Activated CD4-positive, alpha-beta T cell treated with anti-CD3 and anti-CD28 coated beads, Interleukin-2, amount 10 ng/mL, durations not matched to agents 7 days and 5 days (primary cell): ENCODE results near the gene SH3BP4. TPM values are rescaled to one million over a fixed set of nuclear protein-coding genes. Genes with fewer than 3 reads are reported as not detected.

ENCODE experiments used
- CTCF ChIA-PET: fragments of 350-600 bp; sonication (Branson Sonifier 250); formaldehyde crosslinking; loops from one replicate; lab custom pipeline; 2021; ENCODE audit warnings: antibody characterized with exemption; lab: Charles Lee
- POLR2A ChIA-PET: fragments of 350-600 bp; sonication (Branson Sonifier 250); formaldehyde crosslinking; loops from one replicate; lab custom pipeline; 2021; ENCODE audit warnings: antibody characterized with exemption; lab: Charles Lee
- DNase-seq: peaks from one replicate; pipeline ENCODE4 v3.0.0-alpha.2; 2020
- H3K27ac Mint-ChIP-seq: one replicate; pipeline ENCODE4 v1.8.0; 2021; ENCODE audit warnings: mild to moderate bottlenecking, moderate library complexity, mixed read lengths
- H3K27me3 Mint-ChIP-seq: one replicate; pipeline ENCODE4 v1.8.0; 2021; ENCODE audit warnings: mixed read lengths
- H3K36me3 Mint-ChIP-seq: one replicate; pipeline ENCODE4 v1.8.0; 2021; ENCODE audit warnings: low read depth, mixed read lengths
- H3K4me1 Mint-ChIP-seq: one replicate; pipeline ENCODE4 v1.8.0; 2021; ENCODE audit warnings: mixed read lengths
- H3K4me3 Mint-ChIP-seq: one replicate; pipeline ENCODE4 v1.8.0; 2021; ENCODE audit warnings: mild to moderate bottlenecking, moderate library complexity, mixed read lengths
- H3K9me3 Mint-ChIP-seq: one replicate; pipeline ENCODE4 v1.8.0; 2021; ENCODE audit warnings: mixed read lengths
- total RNA-seq, 2 experiments: library from RNA; stranded (reverse); gene quantifications; one replicate each; pipeline ENCODE4 v1.2.3, GENCODE V29; 2021

SH3BP4 gene
- total RNA-seq, 2 experiments from 2014 or later: not detected

DNA sequence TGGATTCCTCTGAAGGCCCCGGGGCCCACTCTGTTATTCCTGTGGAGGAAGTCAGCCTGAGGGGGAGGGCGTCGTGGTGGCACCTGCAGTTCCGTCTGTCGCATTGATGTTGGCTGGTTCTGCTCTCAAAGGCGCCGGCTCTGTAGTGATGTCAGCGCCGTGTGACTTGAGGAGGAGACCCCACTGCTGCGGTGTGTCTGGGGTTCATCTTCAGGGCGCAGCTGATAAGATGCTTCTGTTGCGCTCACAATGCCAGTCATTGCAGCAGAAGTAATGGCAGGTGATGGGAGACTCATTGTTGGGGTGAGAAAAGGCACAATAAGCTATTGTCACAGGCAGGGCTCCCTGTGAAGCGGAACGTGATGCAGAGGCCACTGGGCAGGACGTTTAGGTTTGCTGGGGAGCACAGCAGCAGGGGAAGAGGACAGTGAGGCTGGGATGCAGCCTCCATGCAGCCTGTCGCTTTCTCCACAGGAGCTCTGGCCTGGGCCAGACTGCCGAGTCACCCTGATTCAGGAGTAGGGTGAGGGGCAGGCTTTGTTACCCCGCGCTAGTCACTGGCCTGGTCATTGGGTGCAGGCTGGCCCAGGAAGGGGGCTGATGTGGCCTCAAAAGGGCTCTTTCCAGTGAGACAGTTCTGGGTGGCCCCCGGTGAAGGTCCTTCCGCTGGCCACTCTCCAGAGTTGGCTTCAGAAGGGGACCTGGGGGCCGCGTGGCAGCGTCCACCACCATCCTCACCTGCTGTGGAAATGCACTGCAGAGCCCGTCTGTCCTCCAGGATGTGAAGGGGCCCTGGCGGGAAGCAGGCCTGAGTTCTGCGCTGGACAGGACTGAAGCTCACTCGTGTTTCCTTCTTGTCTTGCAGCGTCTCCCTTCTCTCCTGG, 42.9 kb downstream of the SH3BP4 start:
- no peak for DNase-seq
- POLR2A ChIA-PET: no interaction called here
- H3K27ac Mint-ChIP-seq: no peak overlapping the region
- no peaks in the 10 kb centered on the region for H3K36me3 Mint-ChIP-seq
- H3K4me1 Mint-ChIP-seq: no peaks in the 10 kb centered on the region
- H3K4me3 Mint-ChIP-seq: no peak overlapping the region
- H3K9me3 Mint-ChIP-seq: no peaks in the 10 kb centered on the region
- H3K27me3 Mint-ChIP-seq: peaks cover 14% of the 10 kb centered on the region
- CTCF ChIA-PET: no interaction called here

DNA sequence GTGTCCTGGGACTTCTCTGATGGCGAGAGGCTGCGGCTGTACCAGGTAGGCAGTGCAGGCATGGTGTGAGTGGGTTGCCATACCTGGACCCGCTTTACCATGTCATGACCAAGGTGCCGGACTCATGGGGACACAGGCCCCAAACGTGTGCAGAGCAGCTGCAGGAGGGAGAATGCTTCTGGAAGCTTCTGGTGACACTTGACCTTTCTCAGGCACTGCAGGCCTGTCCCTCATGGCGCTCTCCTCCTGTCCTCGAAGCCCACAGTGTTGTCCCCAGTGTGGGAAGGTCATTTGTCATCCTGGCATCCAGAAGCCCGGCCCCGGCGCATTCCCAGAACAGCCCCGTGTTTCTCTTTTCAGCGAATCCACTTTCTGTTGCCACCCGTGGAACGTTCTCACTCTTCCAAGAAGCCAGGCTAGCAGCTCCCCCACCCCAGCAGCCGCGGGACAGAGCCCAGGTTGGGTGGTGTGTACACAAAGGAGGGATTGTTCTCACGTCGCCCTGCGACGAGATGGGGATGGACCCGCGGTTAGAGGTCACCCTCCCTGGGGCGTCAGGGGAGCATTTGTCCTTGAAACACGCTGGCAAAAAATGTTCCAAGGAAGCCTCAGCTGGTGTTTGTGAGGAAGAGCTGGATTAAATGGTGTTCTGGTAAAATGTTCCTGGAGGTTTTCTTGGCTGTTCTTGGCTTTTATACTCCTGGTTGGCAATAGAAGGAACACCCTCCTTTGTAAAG, 43.7 kb downstream of the SH3BP4 start:
- Mint-ChIP-seq H3K36me3 (no peaks in the 10 kb centered on the region), H3K27me3 (peaks cover 14% of the 10 kb centered on the region), H3K27ac (no peak overlapping the region), H3K4me3 (no peak overlapping the region), H3K4me1 (no peaks in the 10 kb centered on the region), H3K9me3 (no peaks in the 10 kb centered on the region)
- ChIA-PET CTCF (no interaction called here), POLR2A (no interaction called here)
- no peak for DNase-seq

DNA sequence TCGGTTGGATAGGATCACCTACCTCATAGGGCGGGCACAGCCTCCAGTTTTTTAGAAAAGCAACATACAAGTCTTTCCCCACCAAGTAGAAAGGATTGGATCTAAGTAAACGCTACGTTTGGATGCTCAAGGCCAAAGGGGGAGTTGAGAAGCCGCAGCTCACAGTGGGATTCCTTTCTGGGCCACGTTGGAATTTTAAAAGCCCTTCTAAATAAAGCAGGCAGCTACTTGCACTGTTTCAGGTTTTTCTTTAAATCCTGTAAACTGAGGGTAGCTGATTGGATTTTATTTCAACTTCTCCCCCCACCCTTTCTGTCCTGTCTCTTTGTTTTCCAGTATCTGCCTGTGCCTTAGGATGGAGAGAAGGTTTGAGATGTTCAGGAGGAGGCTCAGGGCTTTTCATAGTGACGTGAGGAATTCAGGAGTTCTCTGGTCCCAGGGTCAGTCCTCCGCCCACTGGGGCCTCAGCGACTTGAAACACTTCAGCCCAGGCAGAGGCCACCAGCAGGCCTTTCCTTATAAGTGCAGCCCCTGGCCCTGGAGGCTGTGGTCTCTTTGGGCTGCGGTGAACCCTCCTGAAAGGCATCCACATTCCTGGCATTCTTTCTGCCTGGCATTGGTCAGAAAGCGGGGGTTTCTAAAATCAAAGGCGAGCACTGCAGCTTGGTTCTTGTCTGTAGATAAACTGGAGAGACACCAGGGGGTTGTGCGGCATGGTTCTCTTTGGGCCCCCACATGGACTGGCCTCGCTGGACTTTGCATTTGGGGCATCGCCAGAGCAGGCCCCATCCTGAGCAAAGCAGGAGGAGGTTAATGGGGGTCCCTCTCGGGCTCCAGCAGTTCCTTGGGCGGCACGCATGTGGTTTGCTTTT, 44.5 kb downstream of the SH3BP4 start:
- no peak for DNase-seq
- POLR2A ChIA-PET: no interaction called here
- Mint-ChIP-seq H3K27me3 (peaks cover 14% of the 10 kb centered on the region), H3K27ac (no peak overlapping the region), H3K9me3 (no peaks in the 10 kb centered on the region), H3K4me3 (no peak overlapping the region), H3K4me1 (no peaks in the 10 kb centered on the region), H3K36me3 (no peaks in the 10 kb centered on the region)
- CTCF ChIA-PET: no interaction called here

DNA sequence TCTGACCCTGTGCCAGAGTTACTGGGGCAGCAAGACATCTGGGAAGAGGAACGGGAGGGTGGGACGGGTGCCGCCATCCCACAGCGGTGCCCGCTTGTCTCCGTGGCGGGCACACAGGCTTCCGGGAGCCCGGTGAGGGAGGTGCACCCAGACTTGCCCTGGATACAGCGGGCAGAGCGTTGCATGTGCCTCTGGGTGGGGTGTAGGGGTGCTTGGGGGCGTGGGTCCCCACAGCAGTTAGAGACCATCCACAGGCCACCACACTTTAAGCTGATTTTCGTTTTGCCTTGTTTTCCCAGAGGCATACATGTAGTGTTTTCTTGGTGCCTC, 45.1 kb downstream of the SH3BP4 start:
- Mint-ChIP-seq H3K27me3 (peaks cover 14% of the 10 kb centered on the region), H3K27ac (no peak overlapping the region), H3K36me3 (no peaks in the 10 kb centered on the region), H3K9me3 (no peaks in the 10 kb centered on the region), H3K4me1 (no peaks in the 10 kb centered on the region), H3K4me3 (no peak overlapping the region)
- DNase-seq: no peak
- POLR2A ChIA-PET: no interaction called here
- CTCF ChIA-PET: no interaction called here

DNA sequence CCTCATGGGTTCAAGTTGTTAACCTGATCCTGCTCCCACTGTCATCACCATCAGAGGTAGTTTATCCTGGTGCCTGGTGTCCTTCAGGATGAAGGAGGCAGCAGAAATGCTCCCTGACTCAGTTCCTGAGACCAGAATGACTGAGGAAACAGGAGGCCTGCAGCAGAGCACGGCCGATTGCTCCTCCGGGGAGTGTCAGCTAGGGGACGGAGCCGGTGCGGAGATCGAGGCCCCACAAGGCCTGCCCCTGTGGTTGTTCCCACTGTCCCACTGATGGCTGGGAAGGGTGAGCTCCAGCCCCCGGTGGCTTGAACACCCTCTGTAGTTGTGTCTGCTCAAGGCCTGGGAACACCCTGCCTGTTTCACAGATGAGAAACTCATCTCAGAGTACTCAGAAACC, 45.6 kb downstream of the SH3BP4 start:
- Mint-ChIP-seq H3K27me3 (peaks cover 14% of the 10 kb centered on the region), H3K4me1 (no peaks in the 10 kb centered on the region), H3K9me3 (no peaks in the 10 kb centered on the region), H3K4me3 (no peak overlapping the region), H3K36me3 (no peaks in the 10 kb centered on the region), H3K27ac (no peak overlapping the region)
- ChIA-PET CTCF (no interaction called here), POLR2A (no interaction called here)
- no peak for DNase-seq

DNA sequence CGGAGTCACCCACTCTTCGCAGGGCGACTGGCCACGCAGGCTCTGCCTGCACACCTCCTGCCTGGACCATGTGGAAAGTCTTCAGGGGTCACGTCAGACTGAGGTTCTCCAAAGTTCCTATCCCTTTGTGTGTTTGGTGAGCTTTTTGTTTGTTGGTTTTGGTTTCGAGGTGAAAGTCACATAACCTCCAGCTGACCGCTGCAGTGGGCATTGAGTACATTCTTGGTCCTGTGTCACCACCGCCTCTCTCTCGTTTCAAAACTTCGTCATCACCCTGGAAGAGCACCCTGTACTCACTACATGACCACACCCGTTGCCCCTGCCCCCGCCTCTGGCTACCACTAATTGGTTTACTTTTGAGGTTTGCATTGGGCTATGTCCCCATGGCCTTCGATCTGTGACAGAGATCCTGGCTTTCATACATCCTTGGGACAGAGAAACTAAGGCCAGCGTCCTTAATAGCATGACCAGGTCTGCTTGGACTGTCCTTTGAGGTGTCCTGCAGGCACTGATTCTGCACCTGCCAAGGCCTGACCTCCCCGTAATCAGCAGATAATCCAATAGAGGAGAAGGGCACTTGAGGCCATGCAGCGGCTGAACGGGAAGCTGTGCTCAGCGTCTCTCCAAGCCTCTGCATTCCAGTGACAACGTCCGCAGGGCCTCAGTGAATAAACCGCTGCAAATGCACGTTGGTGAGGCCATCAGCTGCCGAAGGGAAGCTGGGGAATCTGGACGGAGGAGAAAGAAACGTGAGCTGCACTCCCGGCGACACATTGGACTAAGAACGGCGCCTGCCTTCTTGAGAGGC, 46.8 kb downstream of the SH3BP4 start:
- ChIA-PET CTCF (interaction anchor here (0.5 to 1.4 kb wide), 2 partner anchors 27 to 38 kb away, joined by 3 read pairs; no protein-coding TSS in a partner anchor), POLR2A (no interaction called here)
- DNase-seq: no peak
- H3K4me3 Mint-ChIP-seq: no peak overlapping the region
- H3K27ac Mint-ChIP-seq: no peak overlapping the region
- H3K4me1 Mint-ChIP-seq: no peaks in the 10 kb centered on the region
- no peaks in the 10 kb centered on the region for H3K9me3 Mint-ChIP-seq
- no peaks in the 10 kb centered on the region for H3K36me3 Mint-ChIP-seq
- H3K27me3 Mint-ChIP-seq: peaks cover 10% of the 10 kb centered on the region

DNA sequence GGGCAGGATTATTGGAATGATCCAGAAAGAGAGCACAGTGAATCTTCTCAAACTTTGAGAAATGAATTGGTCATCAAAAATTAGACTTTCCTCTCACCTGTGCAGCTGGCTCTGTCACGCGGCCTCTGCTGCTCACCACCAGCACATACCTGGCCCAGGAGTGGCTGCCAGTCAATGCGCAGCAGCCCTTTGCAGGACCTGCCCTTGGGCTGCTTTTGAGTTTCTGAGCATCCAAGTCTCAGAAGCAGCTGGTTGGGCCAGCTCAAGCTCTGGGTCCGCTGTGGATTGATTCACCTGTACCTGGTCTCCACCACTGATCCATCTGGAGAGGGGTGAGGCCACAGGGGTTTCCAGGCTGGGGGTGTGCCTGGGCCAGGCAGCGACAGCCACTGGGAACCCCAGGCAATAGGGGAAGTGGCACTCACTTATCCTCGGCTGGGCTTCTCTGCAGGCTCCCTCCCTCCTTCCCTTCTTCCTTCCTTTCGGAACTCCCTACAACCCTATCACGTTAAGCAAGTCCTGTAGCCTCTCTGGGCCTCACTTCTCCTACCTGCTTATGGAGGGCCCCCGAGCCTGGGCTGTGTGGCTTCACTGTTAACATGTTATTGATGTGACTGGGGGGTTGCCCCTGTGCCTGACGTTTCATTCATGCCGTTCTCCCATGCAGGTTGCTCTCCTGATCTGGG, 48.1 kb downstream of the SH3BP4 start:
- Mint-ChIP-seq H3K36me3 (no peaks in the 10 kb centered on the region), H3K4me3 (no peak overlapping the region), H3K9me3 (no peaks in the 10 kb centered on the region), H3K27me3 (no peaks in the 10 kb centered on the region), H3K27ac (no peak overlapping the region), H3K4me1 (no peaks in the 10 kb centered on the region)
- CTCF ChIA-PET: interaction anchor here (1.4 kb wide), 1 partner anchor 39 kb away, joined by 3 read pairs; no protein-coding TSS in a partner anchor
- no peak for DNase-seq
- POLR2A ChIA-PET: no interaction called here

DNA sequence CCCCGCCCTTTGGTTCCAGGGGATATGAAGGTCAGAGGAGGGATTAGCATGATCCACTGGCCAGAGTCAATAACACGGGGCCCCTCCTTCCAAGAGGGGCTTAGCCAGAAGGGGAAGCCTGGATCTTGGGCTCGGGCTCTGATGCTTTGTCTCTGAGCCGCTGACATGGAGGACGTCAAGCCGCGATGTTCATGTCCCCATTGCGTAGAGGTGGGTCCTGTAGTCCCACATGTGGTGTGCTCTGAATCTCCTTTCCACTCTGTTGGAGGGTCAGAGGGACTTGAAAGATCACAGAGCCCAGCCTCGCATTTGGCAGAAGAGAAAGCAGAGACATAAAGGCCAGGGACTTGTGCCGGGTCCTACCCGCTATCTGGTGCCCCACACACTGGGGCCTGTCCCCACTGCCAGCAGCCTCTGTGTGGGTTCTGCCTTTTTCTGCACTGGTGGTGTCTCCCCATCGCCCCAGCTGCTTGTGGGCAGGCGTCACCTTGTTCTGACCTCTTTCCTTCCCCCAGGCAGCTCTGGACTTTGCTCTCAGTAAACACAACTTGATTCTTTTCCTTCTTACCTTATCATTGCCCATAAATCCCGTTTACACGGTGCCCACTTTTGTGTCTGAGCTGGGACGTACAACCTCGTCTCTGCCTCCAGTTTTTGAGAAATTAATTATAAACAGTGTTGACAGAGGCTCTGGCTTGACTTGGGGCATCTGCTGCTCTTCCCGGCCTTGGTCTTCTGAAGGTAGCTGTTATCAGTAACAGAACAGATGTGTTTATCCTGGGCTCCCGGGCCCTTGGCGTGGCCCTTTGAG, 48.8 kb downstream of the SH3BP4 start:
- ChIA-PET CTCF (interaction anchor here (1.4 kb wide), 1 partner anchor 40 kb away, joined by 3 read pairs; no protein-coding TSS in a partner anchor), POLR2A (no interaction called here)
- Mint-ChIP-seq H3K4me1 (no peaks in the 10 kb centered on the region), H3K9me3 (no peaks in the 10 kb centered on the region), H3K27ac (no peak overlapping the region), H3K4me3 (no peak overlapping the region), H3K27me3 (no peaks in the 10 kb centered on the region), H3K36me3 (no peaks in the 10 kb centered on the region)
- DNase-seq: no peak

DNA sequence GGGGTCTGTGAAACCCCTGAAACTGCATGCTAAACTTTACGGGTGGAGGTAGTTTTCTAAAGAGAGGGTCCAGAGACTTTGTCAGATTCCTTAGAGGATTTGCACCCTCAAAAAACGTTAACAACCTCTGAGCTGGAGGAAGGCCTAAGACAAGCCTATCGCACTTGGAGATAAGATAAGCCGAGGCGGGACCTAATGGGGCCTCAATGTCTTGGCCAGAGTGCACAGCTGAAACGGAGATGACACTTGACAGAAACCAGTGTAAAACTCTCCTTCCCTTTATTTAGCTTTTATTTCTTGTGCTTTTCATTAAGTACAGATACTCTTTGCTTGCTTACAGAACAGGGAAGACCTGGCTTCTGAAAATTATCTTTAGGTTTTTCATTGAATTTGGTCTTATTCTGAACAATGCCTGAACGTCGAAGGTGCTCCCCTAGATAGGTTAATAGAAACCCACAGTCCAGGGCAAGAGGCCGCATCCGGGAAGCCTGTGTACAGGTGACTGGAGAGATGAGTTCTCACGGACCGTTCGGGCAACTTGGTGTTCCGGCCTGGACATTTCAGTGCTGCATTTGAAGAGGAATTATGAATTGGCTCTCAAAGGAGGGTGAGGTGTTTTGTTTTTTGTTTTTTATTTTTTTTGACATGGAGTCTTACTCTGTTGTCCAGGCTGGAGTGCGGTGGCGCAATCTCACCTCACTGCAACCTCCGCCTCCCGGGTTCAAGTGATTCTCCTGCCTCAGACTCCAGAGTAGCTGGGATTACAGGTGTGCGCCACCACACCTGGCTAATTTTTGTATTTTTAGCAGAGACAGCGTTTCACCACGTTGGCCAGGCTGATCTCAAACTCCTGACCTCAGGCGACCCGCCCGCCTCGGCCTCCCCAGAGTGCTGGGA, 49.7 kb downstream of the SH3BP4 start:
- H3K4me1 Mint-ChIP-seq: no peaks in the 10 kb centered on the region
- ChIA-PET CTCF (no interaction called here), POLR2A (no interaction called here)
- no peaks in the 10 kb centered on the region for H3K27me3 Mint-ChIP-seq
- H3K27ac Mint-ChIP-seq: no peak overlapping the region
- H3K9me3 Mint-ChIP-seq: no peaks in the 10 kb centered on the region
- H3K36me3 Mint-ChIP-seq: no peaks in the 10 kb centered on the region
- no peak overlapping the region for H3K4me3 Mint-ChIP-seq
- no peak for DNase-seq

DNA sequence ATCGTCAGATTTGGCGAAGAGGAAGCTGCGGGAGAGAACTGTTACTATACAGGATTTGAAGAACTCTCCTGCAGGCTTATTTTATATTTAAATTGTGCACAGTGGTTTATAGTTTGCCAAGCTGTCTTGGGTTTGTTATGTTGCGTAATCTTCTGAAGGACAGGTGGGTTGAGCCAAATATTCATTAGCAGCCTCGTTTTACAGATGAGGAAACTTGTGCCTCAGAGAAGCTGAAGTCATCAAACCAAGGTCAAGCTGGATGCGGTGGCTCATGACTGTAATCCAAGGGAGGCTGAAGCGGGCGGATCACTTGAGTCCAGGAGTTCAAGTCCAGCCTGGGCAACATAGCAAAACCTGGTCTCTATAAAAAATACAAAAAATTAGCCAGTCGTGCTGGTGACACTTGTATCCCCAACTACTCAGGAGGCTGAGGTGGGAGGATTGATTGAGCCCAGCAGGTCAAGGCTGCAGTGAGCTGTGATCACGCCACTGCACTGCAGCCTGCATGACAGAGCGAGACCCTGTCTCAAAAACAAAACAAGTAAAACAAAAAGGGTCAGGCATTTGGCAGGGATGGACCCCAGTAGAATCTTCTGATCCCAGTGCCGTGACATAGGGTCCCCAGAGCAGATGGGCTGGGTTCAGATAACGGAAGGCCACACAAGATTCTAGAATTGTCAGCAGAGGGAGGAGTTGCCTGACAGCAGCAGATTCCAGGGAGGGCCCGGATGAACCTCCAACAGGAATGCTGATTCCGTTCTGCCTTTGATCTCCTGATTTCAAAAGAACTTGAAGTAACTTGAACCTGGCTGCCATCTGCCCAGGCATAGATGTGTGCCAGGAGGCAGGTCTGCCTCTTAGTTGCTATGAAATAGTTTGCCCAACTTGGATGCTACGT, 50.6 kb downstream of the SH3BP4 start:
- H3K27ac Mint-ChIP-seq: no peak overlapping the region
- no peaks in the 10 kb centered on the region for H3K27me3 Mint-ChIP-seq
- no peak overlapping the region for H3K4me3 Mint-ChIP-seq
- H3K9me3 Mint-ChIP-seq: no peaks in the 10 kb centered on the region
- CTCF ChIA-PET: no interaction called here
- H3K4me1 Mint-ChIP-seq: no peaks in the 10 kb centered on the region
- no peak for DNase-seq
- POLR2A ChIA-PET: no interaction called here
- H3K36me3 Mint-ChIP-seq: no peaks in the 10 kb centered on the region
